ENCODE data around the gene SLC27A2. TPM values are rescaled to one million over a fixed set of nuclear protein-coding genes. Genes with fewer than 3 reads are reported as not detected.

SLC27A2 gene
- total RNA-seq, 4 donors from 2014 or later = 1.1 to 10.3 (median 6.6) TPM

DNA sequence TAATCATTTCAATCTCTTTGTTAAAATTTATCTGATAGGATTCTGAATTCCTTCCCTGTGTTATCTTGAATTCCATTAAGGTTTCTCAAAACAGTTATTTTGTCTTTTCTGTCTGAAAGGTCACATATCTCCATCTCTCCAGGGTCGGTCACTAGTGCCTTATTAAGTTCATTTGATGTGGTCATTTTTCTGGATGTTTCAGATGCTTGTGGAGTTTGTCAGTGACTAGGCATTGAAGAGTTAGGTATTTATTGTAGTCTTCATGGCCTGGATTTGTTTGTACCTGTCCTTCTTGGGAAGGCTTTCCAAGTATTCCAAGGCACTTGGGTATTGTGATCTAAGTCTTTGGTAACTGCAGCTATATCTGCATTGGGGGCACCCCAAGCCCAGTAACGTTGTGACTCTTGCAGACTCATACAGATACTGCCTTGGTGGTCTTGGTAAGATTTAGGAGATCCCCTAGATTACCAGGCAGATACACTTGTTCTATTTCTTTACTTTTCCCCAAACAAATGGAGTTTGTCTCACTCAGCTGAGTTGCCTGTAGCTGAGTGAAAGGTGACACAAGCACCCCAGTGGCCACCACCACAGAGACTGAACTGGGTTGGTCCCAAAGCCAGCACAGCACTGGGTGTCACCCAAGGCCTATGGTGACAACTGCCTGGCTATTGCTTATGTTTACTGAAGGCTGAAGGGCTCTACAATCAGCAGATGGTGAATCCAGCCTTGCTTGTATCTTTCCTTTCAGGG lies 18.9 kb upstream of the SLC27A2 start:
- TF ChIP-seq POLR2A (IDR thresholded peaks at IDR 0.05) = no peak
- TF ChIP-seq, protein P1, sequence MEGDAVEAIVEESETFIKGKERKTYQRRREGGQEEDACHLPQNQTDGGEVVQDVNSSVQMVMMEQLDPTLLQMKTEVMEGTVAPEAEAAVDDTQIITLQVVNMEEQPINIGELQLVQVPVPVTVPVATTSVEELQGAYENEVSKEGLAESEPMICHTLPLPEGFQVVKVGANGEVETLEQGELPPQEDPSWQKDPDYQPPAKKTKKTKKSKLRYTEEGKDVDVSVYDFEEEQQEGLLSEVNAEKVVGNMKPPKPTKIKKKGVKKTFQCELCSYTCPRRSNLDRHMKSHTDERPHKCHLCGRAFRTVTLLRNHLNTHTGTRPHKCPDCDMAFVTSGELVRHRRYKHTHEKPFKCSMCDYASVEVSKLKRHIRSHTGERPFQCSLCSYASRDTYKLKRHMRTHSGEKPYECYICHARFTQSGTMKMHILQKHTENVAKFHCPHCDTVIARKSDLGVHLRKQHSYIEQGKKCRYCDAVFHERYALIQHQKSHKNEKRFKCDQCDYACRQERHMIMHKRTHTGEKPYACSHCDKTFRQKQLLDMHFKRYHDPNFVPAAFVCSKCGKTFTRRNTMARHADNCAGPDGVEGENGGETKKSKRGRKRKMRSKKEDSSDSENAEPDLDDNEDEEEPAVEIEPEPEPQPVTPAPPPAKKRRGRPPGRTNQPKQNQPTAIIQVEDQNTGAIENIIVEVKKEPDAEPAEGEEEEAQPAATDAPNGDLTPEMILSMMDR (IDR thresholded peaks at IDR 0.05) = no peak
- Histone ChIP-seq H3K4me3 (replicated peaks in 1 of 3) (no peak overlapping the region), H3K9me3 (no peaks in the 10 kb centered on the region), H3K27me3 (no peaks in the 10 kb centered on the region), H3K27ac (no peak overlapping the region), H3K36me3 (no peaks in the 10 kb centered on the region), H3K4me1 (no peaks in the 10 kb centered on the region)
- WGBS, 2 donors = 73 to 77% methylated on average over 2 of the region's 2 CpGs
- no peak for DNase-seq
- intact Hi-C loops (cut with DNase I) = no loop called here

DNA sequence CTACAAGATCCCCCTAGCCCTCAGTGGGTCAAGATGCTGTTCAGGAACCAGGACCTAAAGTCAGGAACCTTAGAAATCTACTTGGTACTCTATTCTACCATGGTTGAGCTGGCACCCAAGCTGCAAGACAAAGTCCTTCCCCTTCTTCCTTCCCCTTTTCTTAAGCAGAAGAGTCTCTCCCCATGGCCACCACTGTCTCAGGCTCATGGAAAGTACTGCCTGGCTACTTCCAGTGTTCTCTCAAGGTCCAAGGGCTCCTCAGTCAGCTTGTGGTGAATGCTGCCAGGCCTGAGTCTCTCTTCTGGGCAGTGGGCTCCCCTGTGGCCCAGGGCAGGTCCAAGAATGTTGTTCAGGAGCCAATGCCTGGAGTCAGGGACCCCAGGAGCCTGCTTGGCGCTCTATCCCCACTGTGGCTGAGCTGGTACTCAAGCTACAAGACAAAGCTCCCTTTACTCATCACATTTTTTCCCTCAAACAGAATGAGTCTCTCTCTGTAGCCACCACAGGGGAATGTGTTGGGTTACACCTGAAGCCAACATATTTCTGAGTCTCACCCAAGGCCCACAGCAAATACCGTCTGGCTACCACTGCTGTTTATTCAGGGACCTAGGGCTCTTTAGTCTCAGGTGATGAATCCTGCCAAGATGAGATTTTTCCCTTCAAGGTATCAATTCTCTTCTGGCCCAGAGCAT lies 18.1 kb upstream of the SLC27A2 start:
- Histone ChIP-seq H3K9me3 (no peaks in the 10 kb centered on the region), H3K27me3 (no peaks in the 10 kb centered on the region), H3K4me1 (no peaks in the 10 kb centered on the region), H3K27ac (no peak overlapping the region), H3K36me3 (no peaks in the 10 kb centered on the region), H3K4me3 (replicated peaks in 1 of 3) (no peak overlapping the region)
- TF ChIP-seq POLR2A (IDR thresholded peaks at IDR 0.05) = no peak
- TF ChIP-seq, protein P1 (IDR thresholded peaks at IDR 0.05) = no peak
- no peak for DNase-seq
- intact Hi-C loops (cut with DNase I) = no loop called here
- 57 to 76% methylated on average over 2 of the region's 2 CpGs for WGBS, 2 donors

DNA sequence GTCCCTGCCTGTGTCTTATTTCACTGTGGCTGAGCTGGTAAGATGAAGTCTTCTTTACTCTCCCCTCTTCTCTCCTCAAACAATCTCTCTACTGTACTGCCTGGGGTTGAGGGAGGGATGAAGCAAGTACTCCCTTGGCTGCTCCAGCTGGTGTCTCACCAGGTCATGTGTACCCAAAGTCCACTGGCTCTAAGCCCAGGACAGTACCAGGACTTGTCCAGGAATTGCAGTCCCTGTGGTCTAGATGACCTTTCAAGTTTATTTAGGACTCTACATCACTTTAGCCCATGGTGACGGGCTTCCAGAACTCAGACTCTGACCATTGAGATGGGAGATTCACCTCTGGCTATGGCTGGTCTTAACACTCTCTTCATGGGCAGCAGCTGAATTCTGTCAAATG lies 17.5 kb upstream of the SLC27A2 start:
- peak; percentile 3 to 12 for DNase-seq
- Histone ChIP-seq H3K4me1 (no peaks in the 10 kb centered on the region), H3K27ac (no peak overlapping the region), H3K36me3 (no peaks in the 10 kb centered on the region), H3K27me3 (no peaks in the 10 kb centered on the region), H3K9me3 (no peaks in the 10 kb centered on the region), H3K4me3 (replicated peaks in 1 of 3) (no peak overlapping the region)
- intact Hi-C loops (cut with DNase I) = no loop called here
- no peak for TF ChIP-seq POLR2A (IDR thresholded peaks at IDR 0.05)
- WGBS, 2 donors = 90 to 100% methylated on average over 1 of the region's 1 CpG

DNA sequence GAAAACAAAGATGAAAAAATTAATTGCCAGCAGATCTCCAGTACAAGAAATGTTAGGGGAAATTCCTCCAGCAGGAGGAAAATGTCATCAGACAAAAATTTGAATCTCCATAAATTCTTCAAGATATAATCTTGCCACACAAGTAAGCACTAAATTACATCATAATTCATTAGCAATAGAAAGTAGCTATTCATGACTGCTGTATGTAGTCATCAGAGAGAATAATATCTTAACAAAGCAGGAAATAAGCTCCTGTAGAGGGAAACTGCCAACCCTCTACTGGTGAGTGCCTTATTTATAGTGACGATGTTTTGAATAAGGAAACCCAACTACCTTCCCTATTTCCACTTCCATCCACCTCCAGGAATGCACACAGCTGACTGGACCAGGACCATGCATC lies 15.8 kb upstream of the SLC27A2 start:
- intact Hi-C loops (cut with DNase I) = no loop called here
- no peaks in the 10 kb centered on the region for H3K9me3 ChIP-seq
- 74 to 77% methylated on average over 1 of the region's 1 CpG for WGBS, 2 donors
- no peak overlapping the region for H3K27ac ChIP-seq
- no peaks in the 10 kb centered on the region for H3K4me1 ChIP-seq
- no peak overlapping the region for H3K4me3 ChIP-seq (replicated peaks in 1 of 3)
- DNase-seq = no peak
- no peak for TF ChIP-seq POLR2A (IDR thresholded peaks at IDR 0.05)
- TF ChIP-seq, protein P1 (IDR thresholded peaks at IDR 0.05) = no peak
- no peaks in the 10 kb centered on the region for H3K27me3 ChIP-seq
- no peaks in the 10 kb centered on the region for H3K36me3 ChIP-seq

DNA sequence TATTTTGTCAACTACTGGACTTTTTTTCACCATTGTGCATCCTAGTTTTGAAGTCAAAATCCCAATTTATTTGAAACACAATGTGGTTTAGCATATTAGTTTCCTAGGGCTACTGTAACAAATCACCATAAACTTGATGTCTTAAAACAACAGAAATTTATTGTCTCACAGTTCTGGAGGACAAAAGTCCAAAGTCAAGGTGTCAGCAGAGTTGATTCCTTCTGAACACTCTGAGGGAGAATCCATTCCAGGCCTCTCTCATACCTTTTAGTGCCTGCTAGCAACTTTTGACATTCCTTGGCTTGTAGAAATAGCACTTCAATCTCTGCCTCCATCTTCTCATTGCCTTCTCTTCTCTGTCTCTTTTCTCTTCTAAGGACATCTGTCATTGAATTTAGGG lies 14.9 kb upstream of the SLC27A2 start:
- intact Hi-C loops (cut with DNase I) = no loop called here
- no peaks in the 10 kb centered on the region for H3K36me3 ChIP-seq
- no peak overlapping the region for H3K27ac ChIP-seq
- TF ChIP-seq POLR2A (IDR thresholded peaks at IDR 0.05) = no peak
- TF ChIP-seq, protein P1 (IDR thresholded peaks at IDR 0.05) = no peak
- DNase-seq = no peak
- H3K27me3 ChIP-seq = no peaks in the 10 kb centered on the region
- no peak overlapping the region for H3K4me3 ChIP-seq (replicated peaks in 1 of 3)
- H3K9me3 ChIP-seq = no peaks in the 10 kb centered on the region
- H3K4me1 ChIP-seq = no peaks in the 10 kb centered on the region
